Activated T-helper 2 cell treated with anti-CD3 and anti-CD28 coated beads, Interferon-gamma antibody, Interleukin-2, Interleukin-4, amounts not matched to agents 10 μg/mL and 5 μg/mL and 100 μg/mL, durations not matched to agents 14 hours and 24 hours and 36 hours (primary cell): Measurements from ENCODE around the gene MKNK2. TPM values are rescaled to one million over a fixed set of nuclear protein-coding genes. Genes with fewer than 3 reads are reported as not detected.

Source experiments
- DNase-seq: peaks from one replicate; pipeline ENCODE4 v3.0.0; 2021; ENCODE audit warnings: low spot score
- H3K27ac Mint-ChIP-seq: one replicate; pipeline ENCODE4 v1.8.0; 2021; ENCODE audit warnings: mixed read lengths
- H3K27me3 Mint-ChIP-seq: one replicate; pipeline ENCODE4 v1.8.0; 2021; ENCODE audit warnings: low read depth, mixed read lengths
- H3K36me3 Mint-ChIP-seq: one replicate; pipeline ENCODE4 v1.8.0; 2021; ENCODE audit warnings: low read depth, mixed read lengths
- H3K4me1 Mint-ChIP-seq: one replicate; pipeline ENCODE4 v1.8.0; 2021; ENCODE audit warnings: low read depth, mixed read lengths
- H3K4me3 Mint-ChIP-seq: one replicate; pipeline ENCODE4 v1.8.0; 2021; ENCODE audit warnings: low read depth, mild to moderate bottlenecking, moderate library complexity, mixed read lengths
- H3K9me3 Mint-ChIP-seq: one replicate; pipeline ENCODE4 v1.8.0; 2021; ENCODE audit warnings: mixed read lengths
- intact Hi-C: fragments of 100-400 bp; cut with micrococcal nuclease; formaldehyde crosslinking; loops from one replicate; pipeline ENCODE4 v1.15.1; 2023
- total RNA-seq: library from RNA; stranded (reverse); gene quantifications from 2 replicates; pipeline ENCODE4 v1.2.3, GENCODE V29; 2022

The MKNK2 gene
- total RNA-seq, 1 donor from 2014 or later, result 176 TPM

DNA sequence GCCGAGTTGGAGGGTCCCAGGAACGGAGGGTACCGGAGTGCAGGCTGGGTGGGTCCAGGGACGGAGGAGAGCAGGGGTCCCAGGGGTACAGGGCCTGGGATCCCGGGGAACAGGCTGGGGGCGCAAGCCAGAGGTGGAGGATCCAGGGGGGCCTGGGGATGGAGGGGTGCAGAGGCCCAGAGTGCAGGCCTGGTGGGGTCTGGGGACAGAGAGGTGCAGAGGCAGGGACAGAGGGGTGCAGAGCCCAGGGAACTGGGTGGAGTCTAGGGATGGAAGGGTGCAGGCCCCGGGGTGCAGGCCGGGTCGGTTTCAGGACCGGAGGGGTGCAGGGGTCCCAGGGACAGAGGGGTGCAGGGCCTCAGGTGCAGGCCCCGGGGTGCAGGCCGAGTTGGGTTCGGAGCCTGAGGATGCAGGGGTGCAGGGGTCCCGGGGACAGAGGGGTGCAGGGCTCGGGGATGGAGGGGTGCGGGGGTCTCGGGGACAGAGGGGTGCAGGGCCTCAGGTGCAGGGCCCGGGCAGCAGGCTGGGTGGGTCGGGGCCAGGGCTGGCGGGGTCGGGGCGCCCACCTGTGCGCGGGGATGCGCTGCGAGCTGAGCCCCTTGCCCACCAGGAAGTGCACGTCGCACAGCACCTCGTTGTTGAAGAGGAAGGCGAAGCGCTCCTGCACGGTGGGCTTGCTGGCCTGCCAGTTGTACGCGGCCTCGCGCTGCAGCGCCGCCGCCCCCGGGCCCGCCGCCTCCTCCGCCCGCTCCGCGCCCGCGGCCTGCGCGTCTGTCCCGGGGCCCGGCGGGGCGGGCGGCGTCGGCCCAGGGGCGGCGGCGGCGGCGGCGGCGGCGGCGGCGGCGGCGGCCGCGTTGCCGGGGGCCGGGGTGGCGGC lies 36.1 kb downstream of the MKNK2 start:
- no peaks in the 10 kb centered on the region for H3K9me3 Mint-ChIP-seq
- H3K27ac Mint-ChIP-seq, result no peak overlapping the region
- intact Hi-C loops, result loop anchor here (5.0 to 10.0 kb wide), 2 partner anchors 72 to 140 kb away; partner anchors contain the start of gene AP3D1
- peak overlapping the region; percentile 70 for H3K4me3 Mint-ChIP-seq
- no peak for DNase-seq
- peaks cover 7% of the 10 kb centered on the region for H3K4me1 Mint-ChIP-seq
- H3K36me3 Mint-ChIP-seq, result peaks cover 6% of the 10 kb centered on the region
- H3K27me3 Mint-ChIP-seq, result no peaks in the 10 kb centered on the region

DNA sequence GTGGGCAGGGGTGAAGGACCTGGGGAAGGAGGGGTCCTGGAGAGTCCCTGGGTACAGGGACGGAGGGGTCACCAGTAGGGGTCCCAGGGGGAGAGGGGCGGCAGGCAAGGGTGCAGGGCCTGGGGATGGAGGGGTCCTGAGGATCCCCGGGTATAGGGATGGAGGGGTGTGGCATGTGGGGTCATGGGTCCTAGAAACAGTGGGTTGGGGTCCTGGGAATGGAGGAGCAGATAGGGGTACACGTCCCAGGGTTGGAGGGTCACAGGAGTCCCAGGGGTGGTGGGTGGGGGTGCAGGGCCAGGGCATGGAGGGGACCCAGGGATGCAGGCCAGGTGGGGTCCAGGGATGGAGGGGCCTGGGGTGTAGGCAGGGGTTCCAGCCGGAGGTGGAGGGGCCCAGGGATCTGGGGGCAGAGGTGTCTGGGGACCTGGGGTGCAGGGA lies 36.9 kb downstream of the MKNK2 start:
- no peak for DNase-seq
- intact Hi-C loops, result loop anchor here (10.0 kb wide), 1 partner anchor 141 kb away; the partner anchor contains the start of gene AP3D1
- Mint-ChIP-seq H3K4me3 (peak overlapping the region; percentile 33), H3K36me3 (peaks cover 6% of the 10 kb centered on the region), H3K9me3 (no peaks in the 10 kb centered on the region), H3K27me3 (no peaks in the 10 kb centered on the region), H3K27ac (no peak overlapping the region), H3K4me1 (peaks cover 2% of the 10 kb centered on the region)

DNA sequence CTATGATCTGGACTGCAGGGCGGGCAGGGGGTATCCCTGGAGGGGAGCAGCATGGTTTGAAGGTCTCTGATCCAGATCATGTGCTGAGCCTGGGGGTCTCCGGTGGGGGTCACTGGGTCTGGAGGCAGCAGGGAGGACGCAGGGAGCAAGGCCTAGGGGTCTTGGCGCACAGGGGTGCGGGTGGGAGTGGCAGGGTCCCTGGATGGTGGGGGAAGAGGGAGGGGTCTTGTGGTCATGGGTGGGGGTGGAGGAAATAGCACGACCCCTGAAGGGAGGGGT lies 37.4 kb downstream of the MKNK2 start:
- intact Hi-C loops, result loop anchor here (10.0 kb wide), 1 partner anchor 141 kb away; the partner anchor contains the start of gene AP3D1
- Mint-ChIP-seq H3K27me3 (no peaks in the 10 kb centered on the region), H3K4me1 (peaks cover 2% of the 10 kb centered on the region), H3K9me3 (no peaks in the 10 kb centered on the region), H3K4me3 (peak overlapping the region; percentile 70), H3K27ac (no peak overlapping the region), H3K36me3 (peaks cover 6% of the 10 kb centered on the region)
- no peak for DNase-seq

DNA sequence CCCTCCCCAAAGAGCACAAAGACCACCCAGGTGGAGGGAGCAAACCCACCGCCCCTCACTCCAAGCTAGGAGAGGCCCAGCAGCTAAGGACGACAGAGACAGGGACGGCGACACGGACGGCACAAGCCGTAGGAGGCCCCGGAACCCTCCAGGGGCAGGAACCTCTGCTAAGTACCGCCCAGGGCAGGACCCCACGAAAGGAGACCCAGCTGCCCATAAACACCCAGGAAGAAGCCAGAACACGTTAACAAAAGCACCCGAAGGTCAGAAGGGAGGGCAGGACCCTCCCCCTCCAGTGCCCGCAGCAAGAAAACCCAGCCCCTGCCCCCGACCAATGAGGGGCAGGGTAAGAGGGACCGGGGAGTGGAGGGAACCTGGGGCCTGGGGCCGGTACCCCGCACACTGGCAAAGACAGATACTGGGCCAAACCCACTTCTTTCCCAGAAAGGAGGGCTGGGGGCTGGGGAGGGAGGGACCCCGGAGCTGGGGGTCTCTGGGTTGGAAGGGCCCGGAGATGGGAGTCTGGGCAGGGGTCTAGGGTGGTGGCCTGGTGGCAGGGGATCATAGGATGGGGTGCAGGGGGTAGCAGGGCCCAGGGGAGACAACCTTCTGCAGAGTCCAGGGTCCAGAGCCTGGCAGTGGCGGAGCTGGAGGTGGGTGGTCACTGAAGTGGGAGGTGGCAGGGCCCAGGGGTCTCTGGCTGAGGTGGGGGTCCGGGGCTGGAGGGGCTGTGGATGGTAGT lies 37.9 kb downstream of the MKNK2 start:
- intact Hi-C loops, result loop anchor here (10.0 kb wide), 1 partner anchor 142 kb away; the partner anchor contains the start of gene AP3D1
- Mint-ChIP-seq H3K4me1 (peaks cover 2% of the 10 kb centered on the region), H3K4me3 (peak overlapping the region; percentile 26), H3K27ac (no peak overlapping the region), H3K36me3 (peaks cover 6% of the 10 kb centered on the region), H3K9me3 (no peaks in the 10 kb centered on the region), H3K27me3 (no peaks in the 10 kb centered on the region)
- no peak for DNase-seq

DNA sequence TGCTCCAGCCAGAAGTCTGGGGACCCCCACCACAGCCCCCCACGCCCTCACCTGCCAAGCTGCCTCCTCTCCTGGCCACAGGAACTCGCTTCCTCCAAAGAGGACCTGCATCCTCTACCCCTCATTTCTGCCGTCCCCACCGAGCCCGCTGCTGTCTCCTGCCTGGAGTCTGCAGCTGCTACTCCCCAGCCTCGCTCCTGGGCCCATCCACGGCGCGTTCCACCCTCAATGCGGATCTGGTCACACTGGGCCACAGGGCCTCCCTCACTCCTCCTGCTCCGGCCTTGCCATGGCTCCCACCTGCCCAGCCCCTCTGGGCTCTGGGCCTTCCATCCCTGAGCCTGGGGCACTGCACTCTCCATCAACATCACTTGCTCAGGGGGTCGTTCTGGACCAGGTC lies 39.9 kb downstream of the MKNK2 start:
- Mint-ChIP-seq H3K27me3 (no peaks in the 10 kb centered on the region), H3K4me3 (no peak overlapping the region), H3K4me1 (no peaks in the 10 kb centered on the region), H3K27ac (no peak overlapping the region), H3K36me3 (peaks cover 6% of the 10 kb centered on the region), H3K9me3 (no peaks in the 10 kb centered on the region)
- intact Hi-C loops, result loop anchor here (10.0 kb wide), 1 partner anchor 144 kb away; the partner anchor contains the start of gene AP3D1
- no peak for DNase-seq

DNA sequence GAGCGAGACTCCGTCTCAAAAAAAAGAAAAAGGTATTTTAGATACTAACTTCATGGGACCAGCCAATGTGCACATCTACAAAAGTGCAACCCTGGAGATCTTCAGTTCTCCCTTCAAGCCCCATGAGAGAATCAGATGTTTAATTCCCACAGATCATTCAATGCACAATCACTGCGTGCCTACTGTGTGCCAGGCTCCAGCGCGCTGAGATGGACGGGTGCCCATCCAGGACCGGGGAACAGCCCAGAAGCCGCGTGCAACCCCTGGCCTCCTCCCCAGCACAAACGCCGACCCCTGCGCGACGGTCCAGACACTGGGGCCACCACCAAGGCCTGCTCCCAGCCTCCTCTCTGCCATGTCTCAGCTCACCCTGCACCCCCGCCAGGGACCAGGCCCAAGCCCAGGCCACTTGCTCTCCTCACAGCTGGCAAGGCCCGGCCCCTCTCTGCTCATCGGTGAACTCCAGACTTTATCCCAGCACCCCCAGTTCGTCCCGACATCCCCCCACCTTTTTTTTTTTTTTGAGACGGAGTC lies 40.8 kb downstream of the MKNK2 start:
- intact Hi-C loops, result loop anchor here (10.0 kb wide), 1 partner anchor 145 kb away; the partner anchor contains the start of gene AP3D1
- no peak for DNase-seq
- Mint-ChIP-seq H3K27ac (no peak overlapping the region), H3K36me3 (peaks cover 6% of the 10 kb centered on the region), H3K4me3 (no peak overlapping the region), H3K9me3 (no peaks in the 10 kb centered on the region), H3K27me3 (no peaks in the 10 kb centered on the region), H3K4me1 (peaks cover 2% of the 10 kb centered on the region)

DNA sequence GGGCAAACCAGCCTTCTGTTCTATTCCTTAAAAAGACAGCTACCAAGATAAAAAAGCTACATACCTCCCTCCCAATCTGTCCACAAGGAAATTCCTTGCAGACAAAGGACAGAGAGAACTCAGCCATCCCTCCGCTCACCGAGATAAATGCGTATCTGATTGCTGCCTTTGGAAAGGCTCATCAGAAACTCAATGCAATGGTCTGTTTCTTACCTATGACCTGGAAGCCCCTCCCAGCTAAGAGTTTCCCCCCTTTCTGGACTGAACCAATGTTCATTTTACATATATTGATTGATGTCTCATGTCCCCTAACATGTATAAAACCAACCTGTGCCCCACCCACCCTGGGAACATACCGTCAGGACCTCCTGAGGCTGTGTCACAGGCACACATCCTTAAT lies 47.2 kb downstream of the MKNK2 start:
- intact Hi-C loops, result no loop called here
- Mint-ChIP-seq H3K4me3 (no peak overlapping the region), H3K27me3 (no peaks in the 10 kb centered on the region), H3K27ac (no peak overlapping the region), H3K9me3 (no peaks in the 10 kb centered on the region), H3K4me1 (peaks cover 4% of the 10 kb centered on the region), H3K36me3 (peaks cover 9% of the 10 kb centered on the region)
- DNase-seq, result no peak

DNA sequence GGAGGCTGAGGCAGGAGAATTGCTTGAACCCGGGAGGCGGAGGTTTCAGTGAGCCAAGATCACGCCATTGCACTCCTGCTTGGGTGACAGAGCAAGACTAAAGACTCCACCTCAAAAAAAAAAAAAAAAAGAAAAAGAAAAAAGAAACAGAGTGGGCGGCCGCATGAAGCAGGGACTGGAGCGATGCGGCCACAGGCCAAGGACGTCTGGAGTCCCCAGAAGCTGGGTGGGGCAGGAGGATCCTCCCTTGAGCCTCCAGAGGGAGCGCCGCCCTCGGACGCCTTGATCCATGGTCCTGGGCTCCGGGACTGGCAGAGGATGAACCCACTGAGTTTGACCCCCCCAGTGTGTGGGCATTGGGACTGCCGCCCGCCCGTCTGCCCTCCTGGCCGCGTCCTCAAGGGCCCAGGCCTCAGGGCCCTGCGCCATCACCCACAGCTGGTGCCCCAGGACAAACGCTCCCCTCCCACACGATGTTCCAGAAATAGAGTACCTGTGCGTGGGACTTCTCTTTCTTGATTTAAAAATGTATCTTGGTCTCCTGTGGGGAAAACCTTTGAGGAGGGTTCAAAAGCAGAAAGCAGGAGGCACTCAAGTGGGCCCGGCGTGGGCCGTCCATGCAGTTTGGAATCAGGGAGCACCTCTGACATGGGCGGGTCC lies 51.1 kb downstream of the MKNK2 start:
- H3K4me3 Mint-ChIP-seq, result no peak overlapping the region
- intact Hi-C loops, result no loop called here
- no peak for DNase-seq
- peaks cover 2% of the 10 kb centered on the region for H3K4me1 Mint-ChIP-seq
- H3K36me3 Mint-ChIP-seq, result peaks cover 25% of the 10 kb centered on the region
- H3K27ac Mint-ChIP-seq, result no peak overlapping the region
- no peaks in the 10 kb centered on the region for H3K27me3 Mint-ChIP-seq
- no peaks in the 10 kb centered on the region for H3K9me3 Mint-ChIP-seq

DNA sequence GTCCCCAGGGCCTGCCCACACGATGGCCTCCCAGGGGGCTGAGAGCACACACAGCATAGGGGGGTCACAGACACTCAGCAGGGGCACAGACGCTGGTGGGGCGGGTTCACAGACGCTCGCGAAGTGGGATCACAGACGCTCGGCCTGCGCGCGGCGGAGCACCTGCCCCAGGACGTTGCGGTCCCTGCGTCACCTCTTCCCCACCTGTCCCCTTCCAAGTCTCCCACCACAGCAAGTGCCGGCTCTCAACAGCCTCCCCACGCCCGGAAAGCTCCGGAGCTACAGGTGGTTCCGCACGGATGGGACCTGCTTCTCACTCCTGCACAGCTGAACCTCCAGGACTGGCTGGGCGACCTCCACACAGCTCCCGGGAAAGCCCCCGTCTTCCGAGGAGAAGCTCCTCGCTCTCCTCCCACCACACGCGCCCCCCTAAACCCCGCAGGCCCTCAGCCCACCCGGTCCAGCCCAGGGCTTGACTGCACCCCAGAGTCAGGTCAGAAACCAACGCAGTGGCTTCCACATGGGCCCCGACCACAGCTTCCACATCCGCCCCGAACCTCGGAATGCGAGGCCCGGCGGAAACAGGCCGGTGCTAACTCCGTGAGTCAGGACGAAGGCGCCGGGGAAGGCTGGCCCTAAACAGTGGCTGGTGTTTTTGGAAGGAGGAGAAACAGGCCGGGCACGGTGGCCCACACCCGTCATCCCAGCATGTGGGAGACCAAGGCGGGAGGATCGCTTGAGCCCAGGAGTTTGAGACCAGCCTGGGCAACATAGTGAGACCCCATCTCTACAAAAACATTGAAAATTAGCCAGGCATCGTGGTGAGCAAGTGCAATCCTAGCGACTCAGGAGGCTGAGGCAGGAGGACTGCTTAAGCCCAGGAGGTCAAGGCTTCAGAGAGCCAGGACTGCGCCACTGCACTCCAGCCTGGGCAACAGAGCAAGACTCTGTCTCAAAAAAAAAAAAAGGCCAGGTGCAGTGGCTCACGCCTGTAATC lies 52.0 kb downstream of the MKNK2 start:
- Mint-ChIP-seq H3K27me3 (no peaks in the 10 kb centered on the region), H3K4me1 (peaks cover 2% of the 10 kb centered on the region), H3K4me3 (no peak overlapping the region), H3K27ac (no peak overlapping the region), H3K36me3 (peaks cover 24% of the 10 kb centered on the region), H3K9me3 (no peaks in the 10 kb centered on the region)
- intact Hi-C loops, result no loop called here
- DNase-seq, result no peak

DNA sequence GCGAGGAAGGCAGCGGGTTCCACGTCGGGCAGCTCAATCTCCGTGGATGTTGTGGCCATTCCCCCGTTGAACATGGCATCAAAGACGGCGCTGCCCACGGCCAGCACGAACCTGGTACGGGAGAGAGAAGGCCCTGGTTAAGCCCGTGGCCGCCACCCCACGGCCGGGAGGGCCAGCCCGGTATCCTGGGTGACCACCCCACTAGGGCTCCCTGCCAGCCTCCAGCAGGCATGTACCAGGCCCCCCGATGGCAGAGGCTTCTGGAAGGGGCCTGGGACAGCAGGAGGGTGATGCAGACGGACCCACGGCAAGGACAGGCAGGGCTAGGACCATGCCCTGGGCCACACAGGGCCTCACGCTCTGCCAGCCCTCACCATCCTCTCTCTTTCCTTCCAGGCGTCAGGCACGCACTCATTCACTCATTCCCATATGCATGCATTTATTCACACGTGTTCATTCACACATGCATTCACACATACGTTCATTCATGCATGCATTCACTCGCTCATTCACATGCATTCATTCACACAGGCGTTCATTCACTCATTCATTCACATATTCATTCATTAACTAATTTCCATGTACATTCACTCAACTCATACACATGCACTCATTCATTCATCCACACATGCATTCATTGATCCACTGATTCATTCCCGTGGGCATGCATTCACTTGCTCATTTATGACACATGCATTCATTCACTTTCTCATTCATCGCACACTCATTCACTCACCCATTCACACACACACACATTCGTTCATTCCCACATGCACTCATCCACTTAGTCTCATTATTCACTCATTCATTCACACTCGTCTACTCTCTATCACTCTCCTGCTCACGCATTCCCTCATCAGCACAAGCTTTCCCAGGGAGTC lies 53.5 kb downstream of the MKNK2 start:
- DNase-seq, result no peak
- H3K9me3 Mint-ChIP-seq, result no peaks in the 10 kb centered on the region
- no peak overlapping the region for H3K27ac Mint-ChIP-seq
- H3K27me3 Mint-ChIP-seq, result no peaks in the 10 kb centered on the region
- peaks cover 2% of the 10 kb centered on the region for H3K4me1 Mint-ChIP-seq
- H3K4me3 Mint-ChIP-seq, result no peak overlapping the region
- intact Hi-C loops, result no loop called here
- H3K36me3 Mint-ChIP-seq, result peaks cover 25% of the 10 kb centered on the region

DNA sequence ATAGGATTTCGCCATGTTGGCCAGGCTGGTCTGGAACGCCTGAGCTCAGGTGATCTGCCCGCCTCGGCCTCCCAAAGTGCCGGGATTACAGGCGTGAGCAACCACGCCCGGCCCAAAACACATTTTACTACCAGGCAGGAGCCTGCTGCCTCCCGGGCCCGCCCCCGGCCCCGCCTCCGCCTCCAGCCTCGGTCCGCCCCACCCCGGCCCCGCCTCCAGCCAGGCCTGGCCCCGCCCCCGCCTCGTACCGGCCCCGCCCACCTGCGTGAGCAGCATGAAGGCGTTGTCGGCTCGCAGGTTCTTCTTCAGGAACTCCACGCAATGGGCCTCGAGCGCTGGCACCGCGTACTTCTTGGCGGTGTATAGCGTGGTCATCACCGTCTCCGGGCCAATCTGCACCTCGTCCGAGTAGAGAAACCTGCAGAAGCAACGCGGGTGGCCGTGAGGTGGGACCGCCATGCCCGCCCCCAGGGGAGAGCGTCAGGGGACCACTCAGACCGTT lies 58.2 kb downstream of the MKNK2 start:
- Mint-ChIP-seq H3K27me3 (no peaks in the 10 kb centered on the region), H3K36me3 (peaks cover 23% of the 10 kb centered on the region), H3K9me3 (no peaks in the 10 kb centered on the region), H3K27ac (no peak overlapping the region), H3K4me1 (no peaks in the 10 kb centered on the region), H3K4me3 (no peak overlapping the region)
- intact Hi-C loops, result no loop called here
- DNase-seq, result no peak
